DMS53 (cell line): ENCODE measurements around the gene FMNL1.

Experiments
- DNase-seq: peaks from one replicate; lab custom pipeline; 2025; lab: John Stamatoyannopoulos, UW

The FMNL1 gene

GRCh38 chr17:45258981-45259380 lies 37.3 kb downstream of the FMNL1 start:
- no peak for DNase-seq

DNA sequence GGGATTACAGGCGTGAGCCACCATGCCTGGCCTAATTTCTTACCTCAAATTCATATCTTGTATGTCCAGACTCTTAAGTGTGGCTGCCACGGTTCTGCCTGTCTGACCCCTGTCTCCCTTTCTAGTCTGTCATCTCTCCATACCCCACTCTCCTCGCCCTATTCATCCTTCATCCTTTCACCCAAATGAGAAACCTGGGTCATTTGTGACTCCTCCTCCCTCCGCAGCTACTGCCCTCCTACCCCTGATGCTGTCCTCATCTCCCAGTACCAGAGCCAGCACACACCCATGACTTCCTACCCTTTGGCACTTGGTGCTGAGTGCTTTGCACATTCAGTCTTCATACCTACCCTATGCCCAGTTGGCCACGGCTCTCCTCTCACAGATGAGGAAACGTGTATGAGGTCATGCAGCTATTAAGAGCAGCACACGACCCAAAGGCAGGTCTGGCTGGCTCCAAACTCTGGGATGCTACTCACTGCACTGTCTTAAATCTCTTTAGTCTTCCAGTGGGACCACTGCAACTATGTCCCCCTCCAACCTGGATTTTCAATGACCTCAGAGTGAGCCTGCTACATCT lies 38.6 kb downstream of the FMNL1 start:
- DNase-seq: no peak

GRCh38 chr17:45261577-45262515 lies 40.2 kb downstream of the FMNL1 start, which contains the start of gene SPATA32:
TSS of gene SPATA32 (minus strand) at chr17:45262094. CDS start at chr17:45262016, 78 bp downstream.
- DNase-seq: peak; percentile 60

DNA sequence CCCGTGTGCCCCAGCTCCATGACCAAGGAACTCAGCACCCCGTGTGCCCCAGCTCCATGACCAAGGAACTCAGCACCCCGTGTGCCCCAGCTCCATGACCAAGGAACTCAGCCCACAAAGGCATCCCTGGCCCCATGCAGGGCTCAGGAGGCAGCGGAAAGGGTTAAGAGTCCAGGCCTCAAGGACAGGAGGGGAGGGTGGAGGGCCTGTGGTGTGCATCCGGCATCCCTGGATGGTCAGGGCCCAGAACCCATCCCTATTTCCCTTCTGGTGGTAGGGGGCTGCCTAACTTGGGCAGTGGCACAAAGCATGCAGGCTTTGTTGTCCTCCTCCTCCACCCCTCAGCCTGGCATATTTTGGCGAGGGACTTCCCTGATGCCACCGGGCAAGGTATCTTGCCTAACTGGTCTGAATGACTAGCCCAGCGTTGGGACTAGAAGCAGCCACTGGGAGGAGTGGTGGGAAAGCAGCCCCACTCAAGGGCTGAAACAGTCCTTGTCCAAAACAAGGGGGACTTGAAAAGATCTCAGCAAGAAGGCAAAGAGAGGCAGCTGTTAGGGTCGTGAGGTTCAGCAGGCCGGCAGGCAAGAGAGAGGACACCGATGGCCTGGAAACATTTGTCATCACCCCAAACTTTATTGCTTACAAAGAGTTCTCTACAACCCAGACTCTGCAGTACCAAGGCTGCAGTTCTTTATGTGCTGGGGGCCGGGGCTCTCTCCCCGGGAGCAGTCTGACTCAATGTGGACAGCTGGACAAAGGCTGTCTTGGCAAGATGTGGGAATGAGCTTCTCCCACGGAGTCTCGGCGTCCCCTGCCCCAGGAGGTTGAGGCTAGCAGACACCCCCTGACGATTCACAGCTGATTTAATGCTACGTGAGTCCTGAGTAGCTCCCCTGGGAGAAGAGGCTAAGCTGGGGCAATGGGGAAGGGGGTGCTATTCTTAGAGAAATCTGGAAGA lies 41.1 kb downstream of the FMNL1 start:
- DNase-seq: peak; percentile 41

DNA sequence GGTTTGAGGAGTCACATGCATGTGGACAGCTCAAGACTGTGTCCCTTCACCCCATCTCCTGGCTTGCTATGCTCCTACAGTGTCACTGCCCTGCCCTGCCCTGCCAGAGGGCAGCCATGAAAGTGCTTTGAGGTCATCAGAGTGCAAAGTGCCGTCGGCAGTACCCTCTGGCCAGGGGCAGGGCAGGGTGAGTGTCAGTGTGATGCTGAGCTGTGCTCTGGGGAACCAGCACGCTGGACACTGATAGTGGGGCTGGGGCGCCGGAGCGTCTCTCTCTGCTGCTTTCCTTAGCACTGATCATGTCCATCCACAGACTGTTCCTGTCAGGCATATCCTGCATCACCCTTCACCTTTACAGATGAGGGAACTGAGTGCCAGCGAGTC lies 41.8 kb downstream of the FMNL1 start:
- DNase-seq: no peak

- no peak for DNase-seq
Observed at GRCh38 chr17:45264430-45264829, 42.7 kb downstream of the FMNL1 start.

GRCh38 chr17:45264988-45265387 lies 43.3 kb downstream of the FMNL1 start:
- DNase-seq: no peak

DNA sequence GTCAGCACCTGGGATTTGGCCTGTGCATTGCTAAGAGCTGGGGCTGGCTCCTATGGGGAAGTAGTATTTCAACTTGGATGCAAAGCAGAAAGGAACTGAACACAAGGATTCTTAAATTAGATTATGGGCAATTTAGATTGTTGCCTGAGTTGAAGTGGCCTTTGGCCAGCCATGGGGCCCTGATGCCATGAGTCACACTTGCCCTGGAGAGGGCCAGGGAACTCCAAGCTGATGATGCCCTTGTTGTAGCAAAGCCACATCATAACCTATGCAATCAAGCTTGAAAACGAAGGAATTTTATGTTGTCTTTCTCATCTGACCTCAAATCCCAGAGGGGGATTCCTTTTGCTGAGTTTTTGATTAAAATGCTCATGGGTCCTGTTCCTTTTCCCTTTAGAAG lies 44.1 kb downstream of the FMNL1 start:
- peak; percentile 47 for DNase-seq

DNA sequence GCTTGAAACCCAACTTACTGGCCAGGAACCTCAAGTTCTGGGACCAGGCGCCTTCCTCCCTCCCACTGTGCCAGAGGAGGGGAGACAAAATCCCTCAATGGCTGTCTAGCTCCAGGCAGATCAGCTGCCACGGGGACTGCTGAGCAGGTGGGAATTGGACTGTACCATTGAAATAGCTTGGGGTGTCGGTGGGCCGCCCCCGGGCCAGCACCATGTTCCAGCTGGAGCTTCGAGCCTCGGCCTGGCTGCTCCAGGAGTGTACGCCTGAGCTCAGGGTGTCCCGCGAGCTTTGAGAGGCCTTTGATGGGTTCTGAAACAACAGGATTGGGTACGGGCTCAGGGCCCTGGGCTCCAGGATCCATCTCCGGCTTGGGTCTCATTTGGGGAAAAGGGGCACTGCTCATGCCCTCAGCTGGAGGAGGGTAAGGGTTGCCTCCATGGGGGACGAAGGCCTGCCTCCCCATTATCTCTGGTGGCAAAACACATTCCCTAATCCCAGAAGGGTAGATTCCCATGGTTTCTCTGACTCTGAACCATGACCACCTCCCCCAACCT lies 44.8 kb downstream of the FMNL1 start:
- no peak for DNase-seq

- DNase-seq: no peak
Observed at GRCh38 chr17:45267436-45268055, 45.9 kb downstream of the FMNL1 start.

DNA sequence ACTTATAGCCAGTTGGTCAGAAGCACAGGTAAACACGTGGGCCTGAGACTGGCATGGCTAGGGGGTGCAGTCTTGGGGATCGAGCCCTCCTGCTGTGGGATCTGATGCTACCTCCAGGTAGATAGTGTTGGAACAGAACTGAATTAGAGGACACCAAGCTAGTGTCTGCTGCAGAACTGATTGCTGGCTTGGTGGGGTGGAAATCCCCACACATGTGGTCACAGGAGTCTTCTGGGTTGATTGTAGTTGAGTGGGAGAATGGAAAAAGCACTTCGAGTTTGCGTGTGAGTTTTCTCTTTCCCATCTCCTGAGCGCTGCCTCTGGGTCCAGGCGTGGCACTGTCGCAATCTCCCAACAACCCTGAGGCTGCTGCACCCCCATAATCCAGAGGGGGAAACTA lies 48.2 kb downstream of the FMNL1 start:
- no peak for DNase-seq

- peak; percentile 59 for DNase-seq
Observed at GRCh38 chr17:45270828-45271418, 49.2 kb downstream of the FMNL1 start.

- DNase-seq: no peak
Observed at GRCh38 chr17:45271603-45272002, 49.9 kb downstream of the FMNL1 start.

DNA sequence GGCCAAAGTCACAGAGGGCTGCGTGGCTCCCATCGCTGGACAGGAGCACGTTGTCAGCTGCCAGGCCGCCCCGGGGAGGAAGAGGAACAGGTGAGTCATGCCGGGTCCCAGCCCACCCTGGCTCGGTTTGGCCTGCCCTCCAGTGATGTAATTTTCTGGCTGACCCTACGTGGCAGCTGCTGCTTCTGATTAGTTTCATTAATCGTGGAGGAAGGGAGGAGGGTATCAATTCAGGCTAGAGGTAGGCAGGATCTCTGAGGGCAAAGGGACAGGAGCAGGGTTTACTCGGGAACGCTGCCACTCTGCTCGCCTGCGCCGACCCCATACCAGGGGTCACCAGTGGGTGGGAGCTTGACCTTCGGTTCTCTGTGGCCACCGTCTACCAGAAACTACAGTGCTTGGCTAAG lies 51.9 kb downstream of the FMNL1 start:
- no peak for DNase-seq

DNA sequence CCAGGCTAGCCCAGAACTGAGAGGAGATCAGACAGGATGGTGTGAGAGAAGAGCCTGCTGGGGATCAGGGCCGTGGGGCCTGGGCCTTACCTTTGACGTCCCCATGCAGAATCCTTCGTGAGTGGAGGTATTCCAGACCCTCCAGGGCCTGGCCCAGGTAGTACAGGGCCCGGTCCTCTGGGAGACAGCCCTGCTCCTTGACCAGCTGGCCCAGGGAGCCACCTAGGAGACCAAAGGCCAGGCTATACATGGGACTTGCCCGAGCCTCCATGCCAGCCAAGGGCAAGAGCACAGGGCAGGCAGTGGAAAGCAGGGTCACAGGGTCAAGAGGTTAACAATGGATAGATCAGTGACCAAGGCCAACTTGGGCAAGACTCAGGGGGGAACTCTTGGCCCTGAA lies 52.3 kb downstream of the FMNL1 start:
- DNase-seq: no peak

- no peak for DNase-seq
Observed at GRCh38 chr17:45276031-45276430, 54.3 kb downstream of the FMNL1 start.

DNA sequence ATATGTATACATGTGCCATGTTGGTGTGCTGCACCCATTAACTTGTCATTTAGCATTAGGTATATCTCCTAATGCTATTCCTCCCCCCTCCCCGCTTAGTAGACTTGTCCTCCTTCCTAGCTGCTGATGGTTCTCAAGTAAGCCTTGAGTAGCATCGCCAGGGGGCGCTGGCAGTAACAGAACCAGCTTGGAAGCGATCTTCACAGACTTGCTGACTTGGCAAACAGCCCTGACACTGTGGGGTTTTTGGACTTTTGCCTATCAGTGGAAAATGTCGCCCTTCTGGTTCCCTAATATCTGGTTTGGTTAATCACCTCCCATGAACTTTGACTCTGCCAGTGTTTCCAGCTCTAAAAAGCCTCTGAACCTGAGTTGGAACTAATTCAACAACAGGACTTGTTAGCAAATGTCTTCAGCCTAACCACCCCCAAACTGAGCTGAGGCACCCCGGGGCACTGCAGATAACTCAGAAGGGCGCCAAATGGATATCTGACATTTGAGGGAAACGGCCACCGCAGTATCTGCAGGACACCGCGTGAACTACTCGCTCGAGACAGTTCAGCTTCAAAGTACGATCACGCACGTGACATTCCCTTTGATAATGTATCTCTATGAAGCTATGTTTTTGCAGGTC lies 55.6 kb downstream of the FMNL1 start:
- DNase-seq: peak; percentile 97

DNA sequence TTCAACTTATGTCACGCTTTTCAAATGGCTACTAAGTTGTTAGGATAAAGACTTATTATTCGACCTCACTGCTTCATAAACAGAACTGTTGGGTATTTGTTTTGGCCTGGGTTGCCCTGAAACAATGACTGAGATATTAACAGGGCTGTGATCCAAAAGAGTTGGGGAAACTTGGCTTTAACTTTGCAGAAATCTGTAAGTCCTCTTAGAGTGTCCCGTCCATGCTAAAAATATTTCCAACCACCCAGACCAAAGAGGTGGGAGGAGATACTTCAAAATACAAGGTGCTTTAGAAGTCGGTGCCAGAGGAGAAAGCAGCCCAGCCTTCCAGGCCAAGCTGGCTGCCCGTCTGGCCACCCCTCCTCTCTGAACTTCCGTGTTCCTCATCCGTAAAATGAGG lies 56.3 kb downstream of the FMNL1 start:
- DNase-seq: no peak

DNA sequence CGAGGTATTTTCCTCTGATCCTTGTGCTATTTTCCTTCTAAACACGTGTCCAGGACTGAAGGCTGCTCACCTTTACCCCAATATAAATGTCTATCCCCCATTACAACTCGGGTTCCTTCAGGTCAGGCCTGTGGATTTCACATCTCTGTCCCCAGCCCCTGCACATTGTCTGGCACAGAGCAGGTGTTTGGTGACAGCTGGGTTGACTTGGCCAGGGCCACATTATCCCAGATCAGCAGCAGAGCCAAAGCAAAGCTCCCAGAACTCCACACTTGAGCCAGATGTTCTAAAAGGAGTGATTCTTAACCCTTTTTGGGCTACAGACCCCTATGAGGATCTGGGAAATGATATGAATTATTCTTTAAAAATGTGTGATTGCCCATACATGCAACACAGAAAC lies 58.2 kb downstream of the FMNL1 start:
- DNase-seq: no peak
